ENCODE measurements around the gene PCNX1. TPM values are rescaled to one million over a fixed set of nuclear protein-coding genes. Genes with fewer than 3 reads are reported as not detected.

PCNX1 gene
- 24.4 and 32.8 TPM in 2 replicates for total RNA-seq

DNA sequence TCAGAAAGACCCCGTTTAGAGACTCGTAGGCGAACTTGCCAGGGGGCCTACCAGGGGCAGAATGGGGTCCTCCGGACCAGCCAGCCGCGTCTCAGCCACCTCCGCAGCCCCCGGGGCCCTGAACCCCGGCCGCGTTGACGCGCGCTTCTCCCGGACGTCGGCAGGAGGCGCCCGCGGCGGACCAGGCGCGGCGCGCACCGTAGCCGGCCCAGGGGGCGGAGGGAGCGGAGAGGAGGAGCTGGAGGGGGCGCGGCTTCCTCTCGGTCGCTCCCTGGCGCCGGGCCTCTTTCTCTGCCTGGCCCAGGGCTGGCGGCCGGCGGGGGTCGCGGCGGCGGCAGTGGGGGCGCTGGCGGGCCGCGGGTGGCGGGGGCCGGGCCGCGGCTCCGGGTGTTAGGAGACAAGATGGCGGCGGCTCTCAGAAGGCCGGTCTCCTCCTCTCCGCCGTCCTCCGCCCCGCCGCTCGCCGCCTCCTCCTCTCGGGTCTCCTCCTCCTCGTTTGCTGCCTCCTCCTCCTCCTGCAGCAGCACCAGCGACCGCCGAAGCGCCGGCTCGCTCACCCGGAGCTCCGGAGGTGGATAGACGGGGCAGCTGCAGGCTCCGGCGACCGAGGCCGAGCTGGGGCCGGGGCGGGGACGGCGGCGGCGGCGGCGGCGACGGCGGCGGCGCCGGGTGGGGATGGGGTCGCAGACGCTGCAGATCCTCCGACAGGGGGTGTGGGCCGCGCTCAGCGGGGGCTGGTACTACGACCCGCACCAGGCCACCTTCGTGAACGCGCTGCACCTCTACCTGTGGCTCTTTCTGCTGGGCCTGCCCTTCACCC lies at the start of gene PCNX1:
TSS of gene PCNX1 (plus strand) at position 284 of the 820 bp plus-strand sequence. CDS start at position 676, 392 bp downstream.

Other genes starting within 250 kb of the PCNX1 start
- gene MAP3K9, start 97.9 kb upstream of the PCNX1 start, total RNA-seq, result 9.8 and 13.7 TPM in 2 replicates

Measured in mesangial cell (primary cell).